Vagina (tissue), 2 donors: Measurements from ENCODE around the gene WDR45B.

Experiments
- POLR2AphosphoS5 ChIP-seq, 2 donors: sonication (generic); formaldehyde crosslinking; IDR thresholded peaks; one replicate each; pipeline ENCODE4 v1.9.0; 2017; ENCODE audit warnings: antibody characterized with exemption in 2 of 2, mild to moderate bottlenecking in 2 of 2, low read depth in 1 of 2; ENCODE audit not compliant: insufficient read depth in 1 of 2
- TF ChIP-seq, protein P1 (sequence below), 3 experiments: fragments of 450-650 bp in 2 of 3; fragments of 200-600 bp in 1 of 3; sonication (generic) in 1 of 3; IDR thresholded peaks; one replicate each; pipeline ENCODE4 v1.5.1; 2017 to 2019; ENCODE audit warnings: antibody characterized with exemption in 3 of 3, mild to moderate bottlenecking in 2 of 3, moderate library complexity in 2 of 3

DNA sequence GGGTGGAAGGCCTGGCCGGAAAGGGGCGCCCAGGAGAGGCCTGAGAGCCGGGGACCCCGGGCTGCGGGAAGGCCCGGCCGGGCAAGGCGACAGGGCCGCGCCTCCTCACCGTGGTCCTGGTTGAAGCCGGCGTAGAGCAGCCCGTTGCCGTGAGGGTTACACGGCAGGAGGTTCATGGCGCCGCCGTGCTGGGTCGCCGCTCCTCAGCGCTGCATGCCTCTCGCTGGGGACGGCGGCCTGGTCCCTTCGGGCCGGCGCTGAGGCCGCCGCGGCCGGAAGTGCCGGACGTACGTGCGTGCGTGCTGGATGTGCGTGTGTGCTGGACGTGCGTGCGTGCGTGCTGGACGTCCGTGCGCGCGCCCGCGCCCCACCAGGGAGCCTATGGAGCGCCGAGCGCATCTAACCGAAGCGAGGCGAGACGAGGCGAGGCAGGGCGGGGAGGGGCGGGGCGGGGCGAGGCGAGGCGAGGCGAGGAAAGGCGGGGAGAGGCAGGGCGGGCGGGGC, at the start of gene WDR45B:
- TF ChIP-seq, protein P1, sequence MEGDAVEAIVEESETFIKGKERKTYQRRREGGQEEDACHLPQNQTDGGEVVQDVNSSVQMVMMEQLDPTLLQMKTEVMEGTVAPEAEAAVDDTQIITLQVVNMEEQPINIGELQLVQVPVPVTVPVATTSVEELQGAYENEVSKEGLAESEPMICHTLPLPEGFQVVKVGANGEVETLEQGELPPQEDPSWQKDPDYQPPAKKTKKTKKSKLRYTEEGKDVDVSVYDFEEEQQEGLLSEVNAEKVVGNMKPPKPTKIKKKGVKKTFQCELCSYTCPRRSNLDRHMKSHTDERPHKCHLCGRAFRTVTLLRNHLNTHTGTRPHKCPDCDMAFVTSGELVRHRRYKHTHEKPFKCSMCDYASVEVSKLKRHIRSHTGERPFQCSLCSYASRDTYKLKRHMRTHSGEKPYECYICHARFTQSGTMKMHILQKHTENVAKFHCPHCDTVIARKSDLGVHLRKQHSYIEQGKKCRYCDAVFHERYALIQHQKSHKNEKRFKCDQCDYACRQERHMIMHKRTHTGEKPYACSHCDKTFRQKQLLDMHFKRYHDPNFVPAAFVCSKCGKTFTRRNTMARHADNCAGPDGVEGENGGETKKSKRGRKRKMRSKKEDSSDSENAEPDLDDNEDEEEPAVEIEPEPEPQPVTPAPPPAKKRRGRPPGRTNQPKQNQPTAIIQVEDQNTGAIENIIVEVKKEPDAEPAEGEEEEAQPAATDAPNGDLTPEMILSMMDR (IDR thresholded peaks at IDR 0.05): no peak
- peak in 1 of 2 donors; percentile 88 for TF ChIP-seq POLR2AphosphoS5 (IDR thresholded peaks at IDR 0.05; ENCODE audit: insufficient read depth in 1 of 2, low read depth in 1 of 2)
